Endothelial cell of umbilical vein (primary cell): ENCODE results near the gene PAPPA2. TPM values are rescaled to one million over a fixed set of nuclear protein-coding genes. Genes with fewer than 3 reads are reported as not detected.

Experiments
- BruUV-seq: library from RNA; stranded (reverse); fragments of 400-500 nt; replicated peaks from 2 replicates; lab custom pipeline; 2021; lab: Mats Ljungman, UMichigan
- CTCF ChIA-PET: fragments of 300-600, 350-600 bp; sonication (Branson Sonifier 250); formaldehyde crosslinking; loops from one replicate; lab custom pipeline; 2021; ENCODE audit warnings: antibody characterized with exemption, inconsistent platforms; lab: Charles Lee
- POLR2A ChIA-PET: fragments of 300-600, 350-600 bp; sonication (Branson Sonifier 250); formaldehyde crosslinking; loops from one replicate; lab custom pipeline; 2021; ENCODE audit warnings: antibody characterized with exemption, inconsistent platforms; lab: Charles Lee
- DNase-seq: peaks from one replicate; pipeline ENCODE4 v3.0.0-alpha.2; 2011; ENCODE audit warnings: low read depth, low spot score
- FAIRE-seq: peaks from 2 replicates; lab custom pipeline; 2011; peaks lifted over from hg19 to GRCh38; lab: Jason Lieb, UNC
- H2AFZ ChIP-seq: 2 replicates; pipeline ENCODE4 v1.6.0; 2012; ENCODE audit warnings: low read depth, low read length, control low read depth, inconsistent platforms
- H3K27ac ChIP-seq: 2 replicates; pipeline ENCODE4 v1.5.1; 2011; ENCODE audit warnings: low read depth, mild to moderate bottlenecking, control low read depth, low read length, moderate library complexity; ENCODE audit not compliant: insufficient read depth
- H3K27me3 ChIP-seq, 2 experiments: 2 replicates each; pipeline versions ENCODE4 v1.6.0 to v1.6.1; 2011; ENCODE audit warnings: low read length in 2 of 2, mixed read lengths in 1 of 2; ENCODE audit not compliant: control insufficient read depth in 2 of 2, insufficient read depth in 2 of 2
- H3K36me3 ChIP-seq, 2 experiments: 2 replicates in 1 of 2; 3 replicates in 1 of 2; pipeline ENCODE4 v1.5.1; 2011; ENCODE audit warnings: low read length in 2 of 2, mild to moderate bottlenecking in 1 of 2, moderate library complexity in 1 of 2; ENCODE audit not compliant: control insufficient read depth in 2 of 2, insufficient read depth in 2 of 2; ENCODE audit errors: extremely low read depth in 1 of 2
- H3K4me1 ChIP-seq: 3 replicates; pipeline ENCODE4 v1.5.1; 2011; ENCODE audit warnings: mild to moderate bottlenecking, low read length; ENCODE audit not compliant: control insufficient read depth, insufficient read depth; ENCODE audit errors: extremely low read depth
- H3K4me2 ChIP-seq: 2 replicates; pipeline ENCODE4 v1.6.1; 2011; ENCODE audit warnings: low read length, control low read depth, mixed read lengths; ENCODE audit not compliant: insufficient read depth
- H3K4me3 ChIP-seq, 3 experiments: fragments of 200-600 bp in 1 of 3; sonication (generic), shearing (Covaris generic) in 1 of 3; replicated peaks in 1 of 3; 2 replicates each; pipeline ENCODE4 v1.5.1; 2011 to 2016; ENCODE audit warnings: control low read depth in 3 of 3, low read length in 3 of 3, mild to moderate bottlenecking in 2 of 3, inconsistent platforms in 1 of 3, low read depth in 1 of 3, moderate library complexity in 1 of 3; ENCODE audit not compliant: insufficient read depth in 1 of 3
- H3K79me2 ChIP-seq: 2 replicates; pipeline ENCODE4 v1.6.0; 2012; ENCODE audit warnings: low read length, inconsistent platforms; ENCODE audit not compliant: control insufficient read depth, insufficient read depth
- H3K9ac ChIP-seq: replicated peaks from 2 replicates; pipeline ENCODE3; 2011; ENCODE audit warnings: low read length, control low read depth; ENCODE audit not compliant: insufficient read depth; ENCODE audit errors: extremely low read depth
- H3K9me1 ChIP-seq: replicated peaks from 3 replicates; pipeline ENCODE4 v1.6.0; 2011; ENCODE audit warnings: mild to moderate bottlenecking, low read length; ENCODE audit not compliant: control insufficient read depth, insufficient read depth; ENCODE audit errors: extremely low read depth
- H3K9me3 ChIP-seq: replicated peaks from 2 replicates; pipeline ENCODE4 v1.5.1; 2012; ENCODE audit warnings: low read length, inconsistent platforms; ENCODE audit not compliant: control insufficient read depth, insufficient read depth
- H4K20me1 ChIP-seq: replicated peaks from 2 replicates; pipeline ENCODE3; 2011; ENCODE audit warnings: mild to moderate bottlenecking, low read length; ENCODE audit not compliant: control insufficient read depth, insufficient read depth; ENCODE audit errors: extremely low read depth
- EZH2 ChIP-seq: IDR thresholded peaks from 2 replicates; pipeline ENCODE4 v1.6.1; 2012; ENCODE audit warnings: borderline replicate concordance, low read depth, mild to moderate bottlenecking, moderate library complexity, low read length, inconsistent platforms; ENCODE audit not compliant: severe bottlenecking
- FOS ChIP-seq: IDR thresholded peaks from 2 replicates; pipeline ENCODE4 v1.6.1; 2011; ENCODE audit warnings: mild to moderate bottlenecking, low read length, moderate library complexity, borderline replicate concordance; ENCODE audit not compliant: insufficient read depth
- JUN ChIP-seq: IDR thresholded peaks from 2 replicates; pipeline ENCODE4 v1.6.1; 2011; ENCODE audit warnings: borderline replicate concordance, low read depth; ENCODE audit not compliant: insufficient read length, insufficient read depth
- POLR2A ChIP-seq: IDR thresholded peaks from 2 replicates; pipeline ENCODE4 v1.6.1; 2012; ENCODE audit warnings: low read depth, mild to moderate bottlenecking, control low read depth, low read length
- dilution Hi-C: fragments of 300-500 bp; cut with MboI; formaldehyde crosslinking; loops from one replicate; pipeline ENCODE4 v1.15.0; 2019; ENCODE audit warnings: low sequenced_read_pairs; ENCODE audit not compliant: extremely low pct_ligation_motif_present
- intact Hi-C: fragments of 100-400 bp; cut with micrococcal nuclease; formaldehyde crosslinking; loops from one replicate; pipeline ENCODE4 v1.10.0; 2022
- polyA plus RNA-seq, 4 experiments: library from polyadenylated mRNA; depleted of rRNA in 3 of 4; stranded (reverse) in 3 of 4; unstranded in 1 of 4; fragments of >200 nt; gene quantifications; 2 replicates each; pipeline versions ENCODE4 v1.2.1 to v1.2.3, GENCODE V29; 2011 to 2012; ENCODE audit warnings: missing spikeins in 1 of 4
- total RNA-seq: library from RNA; stranded (reverse); gene quantifications from 2 replicates; pipeline ENCODE4 v1.2.3, GENCODE V29; 2021

Gene PAPPA2
- total and polyA plus RNA-seq, 2 donors (not counting 3 experiments of a cell fraction or from before 2014, with no cell fraction given): not detected

DNA sequence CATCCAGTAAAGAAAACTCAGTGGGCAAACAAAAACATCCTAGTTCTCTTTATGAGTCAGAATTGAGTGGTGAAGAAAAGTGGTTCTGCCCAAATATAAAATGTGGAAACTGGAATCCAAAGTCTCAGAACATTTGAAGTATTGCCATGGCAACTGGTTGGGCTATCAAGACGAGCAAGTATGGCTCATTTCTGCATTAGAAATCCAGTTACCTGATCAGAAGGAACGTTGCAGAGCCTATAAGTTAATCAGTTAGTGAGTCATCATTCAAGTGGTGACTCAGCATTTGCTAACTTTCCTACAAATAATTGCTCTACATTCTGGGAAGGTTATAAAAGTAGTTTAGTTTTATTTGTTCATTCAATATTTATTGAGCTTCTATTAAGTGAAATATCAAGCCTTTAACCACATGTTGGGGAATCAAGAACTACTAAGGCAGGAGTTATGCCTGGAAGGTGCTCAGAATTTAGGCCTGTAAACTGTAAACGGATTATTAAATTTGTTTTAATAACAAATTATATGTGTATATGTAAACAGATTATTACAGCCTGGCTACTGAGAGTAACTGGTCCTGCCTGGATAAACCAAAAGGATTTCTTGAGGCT, 104.3 kb downstream of the PAPPA2 start:
- Histone ChIP-seq H3K9me3 (no peaks in the 10 kb centered on the region), H3K4me3 (no peak overlapping the region), H3K79me2 (no peaks in the 10 kb centered on the region), H3K36me3 (no peaks in the 10 kb centered on the region), H3K9ac (no peak overlapping the region), H3K9me1 (no peaks in the 10 kb centered on the region), H3K4me1 (no peaks in the 10 kb centered on the region), H3K27ac (no peak overlapping the region), H3K27me3 (no peaks in the 10 kb centered on the region), H2AFZ (no peak overlapping the region), H3K4me2 (no peak overlapping the region), H4K20me1 (no peaks in the 10 kb centered on the region)
- ChIA-PET CTCF (no interaction called here), POLR2A (no interaction called here)
- no peak for TF ChIP-seq EZH2
- TF ChIP-seq JUN: peak; percentile 36
- TF ChIP-seq FOS: peak; percentile 45
- no peak for DNase-seq
- no TSS peak for BruUV-seq
- dilution Hi-C loops (no loop called here), intact Hi-C loops (no loop called here)
- no peak for FAIRE-seq

DNA sequence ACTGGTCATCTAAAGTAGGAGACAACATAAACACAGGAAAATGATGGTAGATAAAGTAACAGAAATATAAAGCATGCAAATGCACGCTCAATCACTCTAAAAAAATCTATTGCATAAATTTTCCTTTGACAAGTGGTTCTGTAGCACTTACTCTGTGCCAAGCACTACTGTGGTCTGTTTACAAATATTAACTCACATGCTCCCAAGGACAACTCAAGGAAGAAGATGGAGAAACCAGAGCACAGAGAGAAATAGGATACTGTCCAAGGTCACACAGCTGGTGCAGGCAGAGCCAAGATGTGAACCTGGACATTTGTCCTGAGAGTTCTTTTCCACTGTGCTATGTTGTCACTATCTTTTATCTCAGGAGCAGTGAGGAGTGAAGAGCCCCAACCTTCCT, 105.2 kb downstream of the PAPPA2 start:
- ChIA-PET CTCF (no interaction called here), POLR2A (no interaction called here)
- intact Hi-C loops: no loop called here
- BruUV-seq: no TSS peak
- no peak overlapping the region for H3K4me2 ChIP-seq
- no peak overlapping the region for H3K27ac ChIP-seq
- H3K4me1 ChIP-seq: no peaks in the 10 kb centered on the region
- FAIRE-seq (no peak), DNase-seq (no peak)
- dilution Hi-C loops: no loop called here
- no peaks in the 10 kb centered on the region for H3K9me1 ChIP-seq
- H3K9ac ChIP-seq: no peak overlapping the region
- H3K9me3 ChIP-seq: no peaks in the 10 kb centered on the region
- TF ChIP-seq POLR2A: no peak
- H3K27me3 ChIP-seq: no peaks in the 10 kb centered on the region
- H3K79me2 ChIP-seq: no peaks in the 10 kb centered on the region
- no peaks in the 10 kb centered on the region for H3K36me3 ChIP-seq
- H2AFZ ChIP-seq: no peak overlapping the region
- no peaks in the 10 kb centered on the region for H4K20me1 ChIP-seq
- H3K4me3 ChIP-seq: no peak overlapping the region
